Keratinocyte (primary cell): ENCODE measurements around the gene EPHB6. TPM values are rescaled to one million over a fixed set of nuclear protein-coding genes. Genes with fewer than 3 reads are reported as not detected.

Experiments used
- DNase-seq: peaks from one replicate; pipeline ENCODE4 v3.0.0-alpha.2; 2011; ENCODE audit warnings: low read depth, missing footprints, low spot score
- FAIRE-seq: peaks from 2 replicates; lab custom pipeline; 2011; peaks lifted over from hg19 to GRCh38; lab: Jason Lieb, UNC
- H2AFZ ChIP-seq: 2 replicates; pipeline ENCODE4 v1.6.0; 2012; ENCODE audit warnings: low read length, control low read depth, inconsistent platforms; ENCODE audit not compliant: control insufficient read depth
- H3K27ac ChIP-seq: 2 replicates; pipeline ENCODE4 v1.5.1; 2011; ENCODE audit warnings: low read length; ENCODE audit not compliant: control insufficient read depth, insufficient read depth
- H3K27me3 ChIP-seq: 3 replicates; pipeline ENCODE4 v1.6.0; 2011; ENCODE audit warnings: low read length; ENCODE audit not compliant: control insufficient read depth, insufficient read depth; ENCODE audit errors: extremely low read depth
- H3K36me3 ChIP-seq, 2 experiments: 2 replicates in 1 of 2; 3 replicates in 1 of 2; pipeline ENCODE4 v1.5.1; 2011; ENCODE audit warnings: low read length in 2 of 2, mild to moderate bottlenecking in 1 of 2; ENCODE audit not compliant: control insufficient read depth in 2 of 2, insufficient read depth in 2 of 2; ENCODE audit errors: extremely low read depth in 1 of 2
- H3K4me1 ChIP-seq: 3 replicates; pipeline ENCODE4 v1.5.1; 2011; ENCODE audit warnings: low read length; ENCODE audit not compliant: control insufficient read depth, insufficient read depth; ENCODE audit errors: extremely low read depth
- H3K4me2 ChIP-seq: 3 replicates; pipeline ENCODE4 v1.6.0; 2011; ENCODE audit warnings: low read depth, low read length; ENCODE audit not compliant: control insufficient read depth, insufficient read depth; ENCODE audit errors: extremely low read depth
- H3K4me3 ChIP-seq, 3 experiments: fragments of 200-600 bp in 1 of 3; sonication (generic) in 1 of 3; 2 replicates in 2 of 3; 3 replicates in 1 of 3; pipeline ENCODE4 v1.5.1; 2011 to 2016; ENCODE audit warnings: low read length in 3 of 3, mild to moderate bottlenecking in 3 of 3, control low read depth in 2 of 3, inconsistent platforms in 1 of 3, low read depth in 1 of 3, mixed read lengths in 1 of 3, mixed run types in 1 of 3, moderate library complexity in 1 of 3; ENCODE audit not compliant: control insufficient read depth in 2 of 3, insufficient read depth in 2 of 3; ENCODE audit errors: extremely low read depth in 1 of 3
- H3K79me2 ChIP-seq: 2 replicates; pipeline ENCODE4 v1.6.0; 2012; ENCODE audit warnings: low read length; ENCODE audit not compliant: control insufficient read depth, insufficient read depth
- H3K9ac ChIP-seq: 3 replicates; pipeline ENCODE4 v1.6.0; 2011; ENCODE audit warnings: low read length; ENCODE audit not compliant: control insufficient read depth, insufficient read depth; ENCODE audit errors: extremely low read depth
- H3K9me1 ChIP-seq: 3 replicates; pipeline ENCODE4 v1.6.0; 2011; ENCODE audit warnings: low read length; ENCODE audit not compliant: control insufficient read depth, insufficient read depth; ENCODE audit errors: extremely low read depth
- H3K9me3 ChIP-seq: 2 replicates; pipeline ENCODE4 v1.5.1; 2012; ENCODE audit warnings: low read depth, low read length; ENCODE audit not compliant: control insufficient read depth
- H4K20me1 ChIP-seq: 3 replicates; pipeline ENCODE4 v1.6.0; 2011; ENCODE audit warnings: low read length; ENCODE audit not compliant: control insufficient read depth, insufficient read depth; ENCODE audit errors: extremely low read depth
- EZH2 ChIP-seq: IDR thresholded peaks from one replicate; pipeline ENCODE4 v1.6.1; 2012; ENCODE audit warnings: inconsistent platforms, mild to moderate bottlenecking, low read length, moderate library complexity
- dilution Hi-C: fragments of 300-500 bp; cut with MboI; formaldehyde crosslinking; loops from one replicate; pipeline ENCODE4 v1.7.0; 2020; ENCODE audit warnings: low sequenced_read_pairs; ENCODE audit not compliant: extremely low pct_ligation_motif_present
- polyA plus RNA-seq, 5 experiments: library from polyadenylated mRNA; depleted of rRNA in 3 of 5; stranded (reverse) in 3 of 5; stranded (forward) in 1 of 5; unstranded in 1 of 5; fragments of >200 nt; gene quantifications; 1 replicate in 1 of 5; 2 replicates in 3 of 5; 3 replicates in 1 of 5; pipeline versions ENCODE4 v1.2.1 to v1.2.3, GENCODE V29; 2011 to 2012; ENCODE audit warnings: missing spikeins in 2 of 5, low read depth in 1 of 5, low replicate concordance in 1 of 5
- TF ChIP-seq, protein P1 (sequence below), 3 experiments: IDR thresholded peaks in 1 of 3; conservative IDR thresholded peaks in 1 of 3; optimal IDR thresholded peaks in 1 of 3; 2 replicates in 2 of 3; 3 replicates in 1 of 3; pipeline versions ENCODE3 to v1.5.1; 2011; ENCODE audit warnings: low read length in 3 of 3, mild to moderate bottlenecking in 3 of 3, moderate library complexity in 2 of 3, control low read depth in 1 of 3, inconsistent platforms in 1 of 3; ENCODE audit not compliant: insufficient read depth in 2 of 3; ENCODE audit errors: extremely low read depth in 1 of 3

EPHB6 gene
- polyA plus RNA-seq, 1 donor (not counting 4 experiments of a cell fraction or from before 2014, with no cell fraction given), result 1.9 TPM

DNA sequence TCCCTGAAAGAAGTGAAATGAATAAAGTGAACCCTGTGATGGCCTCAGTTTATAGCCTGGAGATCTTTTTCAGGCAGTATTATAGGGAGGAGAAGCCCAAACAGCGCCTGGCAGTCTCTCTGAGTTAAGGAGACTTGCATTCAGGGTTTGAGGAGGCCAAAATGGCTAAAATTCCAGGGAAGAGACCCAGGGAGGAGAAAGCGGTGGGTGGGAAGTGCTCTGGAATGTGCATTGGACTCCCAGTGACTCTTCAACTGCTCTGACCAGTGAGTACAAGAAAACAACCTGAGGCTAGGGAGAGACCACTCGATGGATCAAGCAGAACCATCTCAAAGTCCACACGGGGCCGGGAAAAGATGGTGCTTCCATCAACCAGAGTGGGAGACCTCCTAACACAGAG is 35.3 kb upstream of the EPHB6 start:
- Histone ChIP-seq H2AFZ (no peak overlapping the region), H3K9me1 (no peaks in the 10 kb centered on the region), H3K27me3 (peaks cover 3% of the 10 kb centered on the region), H3K36me3 (no peaks in the 10 kb centered on the region), H3K9me3 (no peaks in the 10 kb centered on the region), H4K20me1 (no peaks in the 10 kb centered on the region), H3K4me3 (no peak overlapping the region), H3K4me2 (no peak overlapping the region), H3K9ac (no peak overlapping the region), H3K79me2 (no peaks in the 10 kb centered on the region), H3K4me1 (no peaks in the 10 kb centered on the region), H3K27ac (no peak overlapping the region)
- no peak for DNase-seq
- dilution Hi-C loops, result loop anchor here (25.0 kb wide), 1 partner anchor 393 kb away; the partner anchor contains the start of gene TAS2R40
- TF ChIP-seq, protein P1, sequence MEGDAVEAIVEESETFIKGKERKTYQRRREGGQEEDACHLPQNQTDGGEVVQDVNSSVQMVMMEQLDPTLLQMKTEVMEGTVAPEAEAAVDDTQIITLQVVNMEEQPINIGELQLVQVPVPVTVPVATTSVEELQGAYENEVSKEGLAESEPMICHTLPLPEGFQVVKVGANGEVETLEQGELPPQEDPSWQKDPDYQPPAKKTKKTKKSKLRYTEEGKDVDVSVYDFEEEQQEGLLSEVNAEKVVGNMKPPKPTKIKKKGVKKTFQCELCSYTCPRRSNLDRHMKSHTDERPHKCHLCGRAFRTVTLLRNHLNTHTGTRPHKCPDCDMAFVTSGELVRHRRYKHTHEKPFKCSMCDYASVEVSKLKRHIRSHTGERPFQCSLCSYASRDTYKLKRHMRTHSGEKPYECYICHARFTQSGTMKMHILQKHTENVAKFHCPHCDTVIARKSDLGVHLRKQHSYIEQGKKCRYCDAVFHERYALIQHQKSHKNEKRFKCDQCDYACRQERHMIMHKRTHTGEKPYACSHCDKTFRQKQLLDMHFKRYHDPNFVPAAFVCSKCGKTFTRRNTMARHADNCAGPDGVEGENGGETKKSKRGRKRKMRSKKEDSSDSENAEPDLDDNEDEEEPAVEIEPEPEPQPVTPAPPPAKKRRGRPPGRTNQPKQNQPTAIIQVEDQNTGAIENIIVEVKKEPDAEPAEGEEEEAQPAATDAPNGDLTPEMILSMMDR (optimal IDR thresholded peaks at IDR 0.05 in 1 of 3, IDR thresholded peaks at IDR 0.05 in 1 of 3, conservative IDR thresholded peaks at IDR 0.05 in 1 of 3; ENCODE audit: extremely low read depth in 1 of 3, insufficient read depth in 2 of 3, low read length in 3 of 3), result no peak
- no peak for FAIRE-seq

GRCh38 chr7:142822714-142823113 is 32.2 kb upstream of the EPHB6 start:
- no peaks in the 10 kb centered on the region for H3K4me1 ChIP-seq
- H2AFZ ChIP-seq, result no peak overlapping the region
- no peak overlapping the region for H3K4me2 ChIP-seq
- H3K79me2 ChIP-seq, result no peaks in the 10 kb centered on the region
- no peak overlapping the region for H3K9ac ChIP-seq
- no peak for TF ChIP-seq EZH2
- TF ChIP-seq, protein P1 (optimal IDR thresholded peaks at IDR 0.05 in 1 of 3, IDR thresholded peaks at IDR 0.05 in 1 of 3, conservative IDR thresholded peaks at IDR 0.05 in 1 of 3; ENCODE audit: extremely low read depth in 1 of 3, insufficient read depth in 2 of 3, low read length in 3 of 3), result no peak
- H3K4me3 ChIP-seq, result no peak overlapping the region
- FAIRE-seq (no peak), DNase-seq (no peak)
- dilution Hi-C loops, result loop anchor here (25.0 kb wide), 1 partner anchor 390 kb away; the partner anchor contains the start of gene TAS2R40
- H3K27ac ChIP-seq, result no peak overlapping the region
- no peaks in the 10 kb centered on the region for H3K9me1 ChIP-seq
- H3K36me3 ChIP-seq, result no peaks in the 10 kb centered on the region
- H3K9me3 ChIP-seq, result no peaks in the 10 kb centered on the region
- no peaks in the 10 kb centered on the region for H4K20me1 ChIP-seq
- H3K27me3 ChIP-seq, result no peaks in the 10 kb centered on the region
